Measurements from ENCODE around the gene STMND1. TPM values are rescaled to one million over a fixed set of nuclear protein-coding genes. Genes with fewer than 3 reads are reported as not detected.

Gene STMND1
- total and polyA plus RNA-seq, 2 of the 8 experiments (the other 6 are each of a cell fraction or from before 2014, with no cell fraction given) = not detected

DNA sequence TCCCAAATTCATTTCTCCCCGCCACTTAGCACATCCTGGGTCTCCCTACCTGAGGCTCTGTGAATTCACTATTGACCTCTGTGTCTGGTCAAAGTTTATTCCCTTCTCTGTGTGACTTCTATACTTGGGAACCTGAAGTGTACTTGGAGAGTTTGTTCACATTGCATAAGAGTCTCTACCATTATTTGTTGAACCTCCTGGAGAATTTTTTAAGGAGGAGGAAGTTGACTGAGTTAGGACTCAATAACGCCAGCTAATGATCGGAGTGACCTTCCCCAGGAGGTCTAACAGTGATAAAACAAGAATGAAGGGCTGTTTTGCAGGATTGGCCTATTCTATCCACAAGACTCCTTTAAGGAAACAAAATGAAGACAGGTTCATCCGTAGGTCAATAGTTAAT is 23.6 kb downstream of the STMND1 start (continued):
- TF ChIP-seq, protein P1, sequence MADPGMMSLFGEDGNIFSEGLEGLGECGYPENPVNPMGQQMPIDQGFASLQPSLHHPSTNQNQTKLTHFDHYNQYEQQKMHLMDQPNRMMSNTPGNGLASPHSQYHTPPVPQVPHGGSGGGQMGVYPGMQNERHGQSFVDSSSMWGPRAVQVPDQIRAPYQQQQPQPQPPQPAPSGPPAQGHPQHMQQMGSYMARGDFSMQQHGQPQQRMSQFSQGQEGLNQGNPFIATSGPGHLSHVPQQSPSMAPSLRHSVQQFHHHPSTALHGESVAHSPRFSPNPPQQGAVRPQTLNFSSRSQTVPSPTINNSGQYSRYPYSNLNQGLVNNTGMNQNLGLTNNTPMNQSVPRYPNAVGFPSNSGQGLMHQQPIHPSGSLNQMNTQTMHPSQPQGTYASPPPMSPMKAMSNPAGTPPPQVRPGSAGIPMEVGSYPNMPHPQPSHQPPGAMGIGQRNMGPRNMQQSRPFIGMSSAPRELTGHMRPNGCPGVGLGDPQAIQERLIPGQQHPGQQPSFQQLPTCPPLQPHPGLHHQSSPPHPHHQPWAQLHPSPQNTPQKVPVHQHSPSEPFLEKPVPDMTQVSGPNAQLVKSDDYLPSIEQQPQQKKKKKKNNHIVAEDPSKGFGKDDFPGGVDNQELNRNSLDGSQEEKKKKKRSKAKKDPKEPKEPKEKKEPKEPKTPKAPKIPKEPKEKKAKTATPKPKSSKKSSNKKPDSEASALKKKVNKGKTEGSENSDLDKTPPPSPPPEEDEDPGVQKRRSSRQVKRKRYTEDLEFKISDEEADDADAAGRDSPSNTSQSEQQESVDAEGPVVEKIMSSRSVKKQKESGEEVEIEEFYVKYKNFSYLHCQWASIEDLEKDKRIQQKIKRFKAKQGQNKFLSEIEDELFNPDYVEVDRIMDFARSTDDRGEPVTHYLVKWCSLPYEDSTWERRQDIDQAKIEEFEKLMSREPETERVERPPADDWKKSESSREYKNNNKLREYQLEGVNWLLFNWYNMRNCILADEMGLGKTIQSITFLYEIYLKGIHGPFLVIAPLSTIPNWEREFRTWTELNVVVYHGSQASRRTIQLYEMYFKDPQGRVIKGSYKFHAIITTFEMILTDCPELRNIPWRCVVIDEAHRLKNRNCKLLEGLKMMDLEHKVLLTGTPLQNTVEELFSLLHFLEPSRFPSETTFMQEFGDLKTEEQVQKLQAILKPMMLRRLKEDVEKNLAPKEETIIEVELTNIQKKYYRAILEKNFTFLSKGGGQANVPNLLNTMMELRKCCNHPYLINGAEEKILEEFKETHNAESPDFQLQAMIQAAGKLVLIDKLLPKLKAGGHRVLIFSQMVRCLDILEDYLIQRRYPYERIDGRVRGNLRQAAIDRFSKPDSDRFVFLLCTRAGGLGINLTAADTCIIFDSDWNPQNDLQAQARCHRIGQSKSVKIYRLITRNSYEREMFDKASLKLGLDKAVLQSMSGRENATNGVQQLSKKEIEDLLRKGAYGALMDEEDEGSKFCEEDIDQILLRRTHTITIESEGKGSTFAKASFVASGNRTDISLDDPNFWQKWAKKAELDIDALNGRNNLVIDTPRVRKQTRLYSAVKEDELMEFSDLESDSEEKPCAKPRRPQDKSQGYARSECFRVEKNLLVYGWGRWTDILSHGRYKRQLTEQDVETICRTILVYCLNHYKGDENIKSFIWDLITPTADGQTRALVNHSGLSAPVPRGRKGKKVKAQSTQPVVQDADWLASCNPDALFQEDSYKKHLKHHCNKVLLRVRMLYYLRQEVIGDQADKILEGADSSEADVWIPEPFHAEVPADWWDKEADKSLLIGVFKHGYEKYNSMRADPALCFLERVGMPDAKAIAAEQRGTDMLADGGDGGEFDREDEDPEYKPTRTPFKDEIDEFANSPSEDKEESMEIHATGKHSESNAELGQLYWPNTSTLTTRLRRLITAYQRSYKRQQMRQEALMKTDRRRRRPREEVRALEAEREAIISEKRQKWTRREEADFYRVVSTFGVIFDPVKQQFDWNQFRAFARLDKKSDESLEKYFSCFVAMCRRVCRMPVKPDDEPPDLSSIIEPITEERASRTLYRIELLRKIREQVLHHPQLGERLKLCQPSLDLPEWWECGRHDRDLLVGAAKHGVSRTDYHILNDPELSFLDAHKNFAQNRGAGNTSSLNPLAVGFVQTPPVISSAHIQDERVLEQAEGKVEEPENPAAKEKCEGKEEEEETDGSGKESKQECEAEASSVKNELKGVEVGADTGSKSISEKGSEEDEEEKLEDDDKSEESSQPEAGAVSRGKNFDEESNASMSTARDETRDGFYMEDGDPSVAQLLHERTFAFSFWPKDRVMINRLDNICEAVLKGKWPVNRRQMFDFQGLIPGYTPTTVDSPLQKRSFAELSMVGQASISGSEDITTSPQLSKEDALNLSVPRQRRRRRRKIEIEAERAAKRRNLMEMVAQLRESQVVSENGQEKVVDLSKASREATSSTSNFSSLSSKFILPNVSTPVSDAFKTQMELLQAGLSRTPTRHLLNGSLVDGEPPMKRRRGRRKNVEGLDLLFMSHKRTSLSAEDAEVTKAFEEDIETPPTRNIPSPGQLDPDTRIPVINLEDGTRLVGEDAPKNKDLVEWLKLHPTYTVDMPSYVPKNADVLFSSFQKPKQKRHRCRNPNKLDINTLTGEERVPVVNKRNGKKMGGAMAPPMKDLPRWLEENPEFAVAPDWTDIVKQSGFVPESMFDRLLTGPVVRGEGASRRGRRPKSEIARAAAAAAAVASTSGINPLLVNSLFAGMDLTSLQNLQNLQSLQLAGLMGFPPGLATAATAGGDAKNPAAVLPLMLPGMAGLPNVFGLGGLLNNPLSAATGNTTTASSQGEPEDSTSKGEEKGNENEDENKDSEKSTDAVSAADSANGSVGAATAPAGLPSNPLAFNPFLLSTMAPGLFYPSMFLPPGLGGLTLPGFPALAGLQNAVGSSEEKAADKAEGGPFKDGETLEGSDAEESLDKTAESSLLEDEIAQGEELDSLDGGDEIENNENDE (IDR thresholded peaks at IDR 0.05; ENCODE audit: insufficient replicate concordance, low read length) = no peak
- no peak for TF ChIP-seq POLR2AphosphoS5 (IDR thresholded peaks at IDR 0.05; ENCODE audit: low read depth, low read length)
- TF ChIP-seq TAF7 (optimal IDR thresholded peaks at IDR 0.05; ENCODE audit: borderline replicate concordance, low read depth, low read length) = no peak
- no peak for TF ChIP-seq CTBP2 (IDR thresholded peaks at IDR 0.05; ENCODE audit: borderline replicate concordance, insufficient read depth, insufficient read length, low read length)
- TF ChIP-seq HDAC6 (IDR thresholded peaks at IDR 0.05; ENCODE audit: low read depth, low read length) = no peak

Measured in H1 (cell line).